Right cardiac atrium (tissue), 5 donors: ENCODE measurements around the gene MEST. TPM values are rescaled to one million over a fixed set of nuclear protein-coding genes. Genes with fewer than 3 reads are reported as not detected.
"Not testable (repeated sequence)": the region's sequence is repeated elsewhere in the genome, so short reads cannot be mapped to it uniquely, and the experiment has no call there.

Source experiments
- ATAC-seq, 2 donors: fragments of 200-7000 bp; cut with Tn5 transposase; one replicate each; pipeline versions ENCODE4 v1.8.0 to v1.9.1; 2020; ENCODE audit warnings: moderate library complexity in 2 of 2, mild to moderate bottlenecking in 1 of 2
- DNase-seq, 3 donors: peaks; one replicate each; pipeline ENCODE4 v3.0.0-alpha.2; 2020
- H3K27ac ChIP-seq: one replicate; pipeline ENCODE4 v1.5.1; 2013; ENCODE audit warnings: mild to moderate bottlenecking, low read length, control low read depth, moderate library complexity
- H3K27me3 ChIP-seq: one replicate; pipeline ENCODE4 v1.6.1; 2013; ENCODE audit not compliant: control insufficient read depth, insufficient read depth
- H3K4me1 ChIP-seq: one replicate; pipeline ENCODE4 v1.6.1; 2013; ENCODE audit warnings: low read length; ENCODE audit not compliant: control insufficient read depth, insufficient read depth
- H3K4me3 ChIP-seq: one replicate; pipeline ENCODE4 v1.5.1; 2013; ENCODE audit warnings: low read length, control low read depth
- H3K9me3 ChIP-seq: one replicate; pipeline ENCODE4 v1.6.1; 2013; ENCODE audit warnings: low read length; ENCODE audit not compliant: control insufficient read depth
- WGBS: extraction: QIAGEN DNeasy Blood & Tissue Kit; methylation state at CpG from one replicate; pipeline ENCODE4 v1.1.7; 2013; 5-methylcytosine and 5-hydroxymethylcytosine counted together
- intact Hi-C, 4 donors: fragments of 100-400 bp; cut with DNase I; formaldehyde crosslinking; loops; one replicate each; pipeline versions ENCODE4 v1.11.0 to v1.14.0; 2022 to 2023
- polyA plus RNA-seq: library from polyadenylated mRNA; stranded (reverse); fragments of 200-250 nt; gene quantifications from one replicate; pipeline ENCODE4 v1.2.3, GENCODE V29; 2013
- total RNA-seq, 4 donors: library from RNA; stranded (reverse); fragmentation: NEBNext Ultra II Directional; extraction: Animal tissue kit (Norgen Biotek cat#: 25700); gene quantifications; one replicate each; pipeline ENCODE4 v1.2.1, GENCODE V29; 2021
- donor health status: healthy with polysubstance abuse.
- donor health status: DM: no; HTN: yes; CAD: no.
- donor health status: DM: no; HTN: no; CAD: no.
- donor health status: DM: no; HTN: yes; CAD: no; lungs with severe emphysema.
- donor health status: DM: yes; HTN: yes; CAD: no.

Gene MEST
- total and polyA plus RNA-seq, 5 donors: 8.2 to 29.7 (median 18.4) TPM

- H3K27me3 ChIP-seq, H3K27ac ChIP-seq, ATAC-seq, DNase-seq, H3K4me1 ChIP-seq, intact Hi-C loops, H3K9me3 ChIP-seq, H3K4me3 ChIP-seq: not testable (repeated sequence)
- 89% methylated on average over 17 of the region's 17 CpGs for WGBS
These were observed 36.0 kb downstream of the MEST start for GRCh38 chr7:130527752-130528355.

- no peak overlapping the region for H3K4me3 ChIP-seq
- no peak for ATAC-seq
- no peaks in the 10 kb centered on the region for H3K9me3 ChIP-seq
- intact Hi-C loops: no loop called here
- no peaks in the 10 kb centered on the region for H3K27me3 ChIP-seq
- H3K27ac ChIP-seq: no peak overlapping the region
- DNase-seq: no peak
- WGBS: 94% methylated on average over 2 of the region's 2 CpGs
- H3K4me1 ChIP-seq: no peaks in the 10 kb centered on the region
These were observed 37.5 kb downstream of the MEST start for GRCh38 chr7:130529417-130529816.

- H3K4me3 ChIP-seq, DNase-seq, intact Hi-C loops, ATAC-seq, H3K27me3 ChIP-seq, H3K27ac ChIP-seq, H3K4me1 ChIP-seq, H3K9me3 ChIP-seq: not testable (repeated sequence)
- WGBS: 89% methylated on average over 6 of the region's 6 CpGs
These were observed 46.0 kb downstream of the MEST start for GRCh38 chr7:130537894-130538293.

- 91% methylated on average over 7 of the region's 7 CpGs for WGBS
- DNase-seq, H3K4me1 ChIP-seq, H3K27ac ChIP-seq, H3K27me3 ChIP-seq, ATAC-seq, intact Hi-C loops, H3K4me3 ChIP-seq, H3K9me3 ChIP-seq: not testable (repeated sequence)
These were observed 49.4 kb downstream of the MEST start for GRCh38 chr7:130541287-130541686.

GRCh38 chr7:130542297-130542696 is 50.4 kb downstream of the MEST start:
- H3K27ac ChIP-seq, ATAC-seq, DNase-seq, intact Hi-C loops, H3K4me3 ChIP-seq, H3K9me3 ChIP-seq, H3K4me1 ChIP-seq, H3K27me3 ChIP-seq: not testable (repeated sequence)
- 81% methylated on average over 4 of the region's 4 CpGs for WGBS

GRCh38 chr7:130543487-130544010 is 51.7 kb downstream of the MEST start:
- 90% methylated on average over 2 of the region's 2 CpGs for WGBS
- no peak overlapping the region for H3K27ac ChIP-seq

GRCh38 chr7:130544356-130544755 is 52.5 kb downstream of the MEST start:
- H3K4me3 ChIP-seq: no peak overlapping the region
- intact Hi-C loops: no loop called here
- no peaks in the 10 kb centered on the region for H3K9me3 ChIP-seq
- H3K27ac ChIP-seq: no peak overlapping the region
- ATAC-seq (no peak), DNase-seq (no peak)
- no peaks in the 10 kb centered on the region for H3K4me1 ChIP-seq
- no peaks in the 10 kb centered on the region for H3K27me3 ChIP-seq
- 98% methylated on average over 1 of the region's 1 CpG for WGBS

More at GRCh38 chr7:130543487-130544010, 51.7 kb downstream of the MEST start:
- ATAC-seq (no peak), DNase-seq (no peak)
- H3K4me1 ChIP-seq: no peaks in the 10 kb centered on the region
- intact Hi-C loops: no loop called here
- no peak overlapping the region for H3K4me3 ChIP-seq
- no peaks in the 10 kb centered on the region for H3K9me3 ChIP-seq
- H3K27me3 ChIP-seq: no peaks in the 10 kb centered on the region

- Histone ChIP-seq H3K4me1 (no peaks in the 10 kb centered on the region), H3K4me3 (no peak overlapping the region), H3K27ac (no peak overlapping the region), H3K27me3 (no peaks in the 10 kb centered on the region), H3K9me3 (no peaks in the 10 kb centered on the region)
- DNase-seq: no peak
- ATAC-seq: no peak
- 77% methylated on average over 3 of the region's 3 CpGs for WGBS
- intact Hi-C loops: no loop called here
These were observed 61.6 kb downstream of the MEST start for GRCh38 chr7:130553398-130554029.

- Histone ChIP-seq H3K9me3 (no peaks in the 10 kb centered on the region), H3K27me3 (no peaks in the 10 kb centered on the region), H3K27ac (no peak overlapping the region), H3K4me3 (no peak overlapping the region), H3K4me1 (no peaks in the 10 kb centered on the region)
- ATAC-seq (no peak), DNase-seq (no peak)
- 74% methylated on average over 3 of the region's 3 CpGs for WGBS
- intact Hi-C loops: no loop called here
These were observed 62.6 kb downstream of the MEST start for GRCh38 chr7:130554481-130554880.
